ENCODE results near the gene SNRPD1. TPM values are rescaled to one million over a fixed set of nuclear protein-coding genes. Genes with fewer than 3 reads are reported as not detected.
A peak's percentile ranks its signal among the peaks of the same experiment; 100 is the strongest.

Gene SNRPD1
- total RNA-seq, 6 donors from 2014 or later, result 2.1 to 35.8 (median 14.4) TPM

- no peaks in the 10 kb centered on the region for H3K27me3 ChIP-seq
- H3K36me3 ChIP-seq, result no peaks in the 10 kb centered on the region
- TF ChIP-seq EP300 (IDR thresholded peaks at IDR 0.05), result no peak
- no peak for TF ChIP-seq POLR2A (IDR thresholded peaks at IDR 0.05)
- no peak for TF ChIP-seq CTCF (IDR thresholded peaks at IDR 0.05)
- TF ChIP-seq POLR2AphosphoS5 (IDR thresholded peaks at IDR 0.05), result no peak
- peaks cover 0 to 13% (median 7%) of the 10 kb centered on the region in 4 donors for H3K4me1 ChIP-seq
- no peaks in the 10 kb centered on the region for H3K9me3 ChIP-seq
- H3K4me3 ChIP-seq, result no peak overlapping the region
- 83 to 84% methylated on average over 3 of the region's 7 CpGs for WGBS, 2 donors
- DNase-seq, result no peak
- ATAC-seq (ENCODE audit: low FRiP score in 2 of 2), result no peak
- no peak overlapping the region for H3K27ac ChIP-seq
Observed at GRCh38 chr18:21593540-21594257, 18.4 kb upstream of the SNRPD1 start.

GRCh38 chr18:21597620-21598019 is 14.5 kb upstream of the SNRPD1 start:
- WGBS, 2 donors, result 58 to 71% methylated on average over 1 of the region's 1 CpG
- H3K27me3 ChIP-seq, result no peaks in the 10 kb centered on the region
- no peaks in the 10 kb centered on the region for H3K36me3 ChIP-seq
- TF ChIP-seq EP300 (IDR thresholded peaks at IDR 0.05) (no peak), POLR2A (IDR thresholded peaks at IDR 0.05) (no peak), POLR2AphosphoS5 (IDR thresholded peaks at IDR 0.05) (no peak), CTCF (IDR thresholded peaks at IDR 0.05) (no peak)
- no peak overlapping the region for H3K27ac ChIP-seq
- H3K4me3 ChIP-seq, result no peak overlapping the region
- DNase-seq (no peak), ATAC-seq (ENCODE audit: low FRiP score in 2 of 2) (no peak)
- H3K9me3 ChIP-seq, result no peaks in the 10 kb centered on the region
- H3K4me1 ChIP-seq, result peaks cover 8 to 28% (median 20%) of the 10 kb centered on the region in 4 donors

- WGBS, 2 donors, result 66 to 67% methylated on average over 18 of the region's 18 CpGs
- Histone ChIP-seq H3K36me3 (no peaks in the 10 kb centered on the region), H3K27ac (peak overlapping the region; percentile 95 to 99 (median 97)), H3K9me3 (no peaks in the 10 kb centered on the region), H3K27me3 (no peaks in the 10 kb centered on the region), H3K4me3 (peak overlapping the region in 3 of 4 donors; percentile 68 to 86 (median 77)), H3K4me1 (peaks cover 8 to 28% (median 20%) of the 10 kb centered on the region in 4 donors)
- TF ChIP-seq CTCF (IDR thresholded peaks at IDR 0.05) (no peak), EP300 (IDR thresholded peaks at IDR 0.05) (no peak), POLR2AphosphoS5 (IDR thresholded peaks at IDR 0.05) (no peak), POLR2A (IDR thresholded peaks at IDR 0.05) (no peak)
- DNase-seq (no peak), ATAC-seq (ENCODE audit: low FRiP score in 2 of 2) (no peak)
Observed at GRCh38 chr18:21598726-21599584, 13.2 kb upstream of the SNRPD1 start.

- Histone ChIP-seq H3K36me3 (no peaks in the 10 kb centered on the region), H3K4me3 (peak overlapping the region; percentile 43 to 86 (median 72)), H3K4me1 (peaks cover 10 to 33% (median 20%) of the 10 kb centered on the region in 4 donors), H3K27ac (peak overlapping the region; percentile 95 to 99 (median 97)), H3K27me3 (no peaks in the 10 kb centered on the region), H3K9me3 (no peaks in the 10 kb centered on the region)
- 1 to 2% methylated on average over 41 to 51 of the region's 67 CpGs for WGBS, 2 donors
- ATAC-seq (ENCODE audit: low FRiP score in 2 of 2), result peak; percentile 77 to 88
- TF ChIP-seq EP300 (IDR thresholded peaks at IDR 0.05) (no peak), CTCF (IDR thresholded peaks at IDR 0.05) (peak in 4 of 6 experiments; percentile 5 to 67 (median 28)), POLR2AphosphoS5 (IDR thresholded peaks at IDR 0.05) (no peak)
- DNase-seq, result peak; percentile 75 to 93
Observed at GRCh38 chr18:21599585-21600525, 12.3 kb upstream of the SNRPD1 start.

Measured in upper lobe of left lung (tissue), 6 donors.